GM12891 (cell line): Measurements from ENCODE around the gene STEAP3.

ENCODE experiments used
- POLR2A ChIP-seq: IDR thresholded peaks from 2 replicates; pipeline ENCODE4 v1.6.1; 2011; ENCODE audit warnings: low read depth, low read length, control low read depth
- POLR2AphosphoS5 ChIP-seq: IDR thresholded peaks from 2 replicates; pipeline ENCODE4 v1.6.1; 2011; ENCODE audit warnings: low read depth, low read length, control low read depth
- TAF1 ChIP-seq: IDR thresholded peaks from 2 replicates; pipeline ENCODE4 v1.6.1; 2011; ENCODE audit warnings: low read depth, low read length, control low read depth

- TF ChIP-seq POLR2A = no peak
- TF ChIP-seq POLR2AphosphoS5 = no peak
- TF ChIP-seq TAF1 = no peak
Observed at GRCh38 chr2:119243621-119244020, 20.0 kb downstream of the STEAP3 start.
